Measurements from ENCODE around the gene LSG1. TPM values are rescaled to one million over a fixed set of nuclear protein-coding genes. Genes with fewer than 3 reads are reported as not detected.

LSG1 gene
- total RNA-seq, 3 donors from 2014 or later (not counting 1 experiment from before 2014, with no cell fraction given), result 56.4 to 67.6 (median 64.9) TPM

DNA sequence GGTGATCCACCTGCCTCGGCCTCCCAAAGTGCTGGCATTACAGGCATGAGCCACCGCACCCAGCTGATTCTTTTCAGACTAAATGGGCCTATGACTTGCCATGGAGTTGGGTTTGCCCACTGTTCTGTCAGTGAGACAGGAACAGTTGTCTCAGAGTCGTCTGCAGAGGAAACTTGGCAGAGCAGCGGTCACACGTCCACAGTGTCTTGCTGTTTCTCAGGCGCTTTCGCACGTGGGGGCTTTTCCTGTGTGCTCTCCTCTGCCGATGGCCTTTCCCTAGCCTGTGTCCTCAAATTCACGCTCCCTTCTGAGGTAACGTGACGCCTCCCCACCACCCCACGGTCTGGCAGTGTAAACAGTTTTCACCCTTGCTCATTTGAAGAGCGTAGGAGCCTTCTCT lies 50.0 kb downstream of the LSG1 start:
- Mint-ChIP-seq H3K9me3 (no peaks in the 10 kb centered on the region), H3K36me3 (no peaks in the 10 kb centered on the region), H3K27me3 (ENCODE audit: low read depth in 2 of 2) (no peaks in the 10 kb centered on the region), H3K4me1 (no peaks in the 10 kb centered on the region), H3K27ac (no peak overlapping the region), H3K4me3 (no peak overlapping the region)
- no peak for DNase-seq
- TF ChIP-seq, protein P1, sequence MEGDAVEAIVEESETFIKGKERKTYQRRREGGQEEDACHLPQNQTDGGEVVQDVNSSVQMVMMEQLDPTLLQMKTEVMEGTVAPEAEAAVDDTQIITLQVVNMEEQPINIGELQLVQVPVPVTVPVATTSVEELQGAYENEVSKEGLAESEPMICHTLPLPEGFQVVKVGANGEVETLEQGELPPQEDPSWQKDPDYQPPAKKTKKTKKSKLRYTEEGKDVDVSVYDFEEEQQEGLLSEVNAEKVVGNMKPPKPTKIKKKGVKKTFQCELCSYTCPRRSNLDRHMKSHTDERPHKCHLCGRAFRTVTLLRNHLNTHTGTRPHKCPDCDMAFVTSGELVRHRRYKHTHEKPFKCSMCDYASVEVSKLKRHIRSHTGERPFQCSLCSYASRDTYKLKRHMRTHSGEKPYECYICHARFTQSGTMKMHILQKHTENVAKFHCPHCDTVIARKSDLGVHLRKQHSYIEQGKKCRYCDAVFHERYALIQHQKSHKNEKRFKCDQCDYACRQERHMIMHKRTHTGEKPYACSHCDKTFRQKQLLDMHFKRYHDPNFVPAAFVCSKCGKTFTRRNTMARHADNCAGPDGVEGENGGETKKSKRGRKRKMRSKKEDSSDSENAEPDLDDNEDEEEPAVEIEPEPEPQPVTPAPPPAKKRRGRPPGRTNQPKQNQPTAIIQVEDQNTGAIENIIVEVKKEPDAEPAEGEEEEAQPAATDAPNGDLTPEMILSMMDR (IDR thresholded peaks at IDR 0.05), result no peak
- no peaks in the 10 kb centered on the region for H3K36me3 ChIP-seq (ENCODE audit: control insufficient read depth, insufficient read depth, low read length)
- H3K9me3 ChIP-seq (ENCODE audit: control insufficient read depth, insufficient read depth, low read length), result no peaks in the 10 kb centered on the region
- intact Hi-C loops (cut with micrococcal nuclease), result no loop called here
- no peak for ATAC-seq
- no peak overlapping the region for H3K27ac ChIP-seq (ENCODE audit: low read length)
- H3K4me1 ChIP-seq (ENCODE audit: control insufficient read depth, insufficient read depth, low read length), result no peaks in the 10 kb centered on the region
- H3K4me3 ChIP-seq (ENCODE audit: low read length), result no peak overlapping the region
- 89% methylated on average over 14 of the region's 14 CpGs for WGBS (ENCODE audit: insufficient coverage)
- H3K27me3 ChIP-seq (ENCODE audit: control insufficient read depth, insufficient read depth, low read length), result no peaks in the 10 kb centered on the region

GRCh38 chr3:194620196-194620595 lies 51.8 kb downstream of the LSG1 start:
- DNase-seq, result no peak
- Mint-ChIP-seq H3K4me1 (no peaks in the 10 kb centered on the region), H3K27ac (no peak overlapping the region), H3K27me3 (ENCODE audit: low read depth in 2 of 2) (no peaks in the 10 kb centered on the region), H3K36me3 (no peaks in the 10 kb centered on the region), H3K9me3 (no peaks in the 10 kb centered on the region), H3K4me3 (no peak overlapping the region)
- over 99% methylated on average over 7 of the region's 7 CpGs for WGBS (ENCODE audit: insufficient coverage)
- Histone ChIP-seq H3K27me3 (ENCODE audit: control insufficient read depth, insufficient read depth, low read length) (no peaks in the 10 kb centered on the region), H3K4me3 (ENCODE audit: low read length) (no peak overlapping the region), H3K4me1 (ENCODE audit: control insufficient read depth, insufficient read depth, low read length) (no peaks in the 10 kb centered on the region), H3K9me3 (ENCODE audit: control insufficient read depth, insufficient read depth, low read length) (no peaks in the 10 kb centered on the region), H3K36me3 (ENCODE audit: control insufficient read depth, insufficient read depth, low read length) (no peaks in the 10 kb centered on the region), H3K27ac (ENCODE audit: low read length) (no peak overlapping the region)
- ATAC-seq, result no peak
- intact Hi-C loops (cut with micrococcal nuclease), result no loop called here
- TF ChIP-seq, protein P1 (IDR thresholded peaks at IDR 0.05), result no peak

- no peaks in the 10 kb centered on the region for H3K27me3 ChIP-seq (ENCODE audit: control insufficient read depth, insufficient read depth, low read length)
- Mint-ChIP-seq H3K4me1 (no peaks in the 10 kb centered on the region), H3K27ac (no peak overlapping the region), H3K4me3 (no peak overlapping the region), H3K27me3 (ENCODE audit: low read depth in 2 of 2) (no peaks in the 10 kb centered on the region), H3K9me3 (no peaks in the 10 kb centered on the region), H3K36me3 (no peaks in the 10 kb centered on the region)
- no peaks in the 10 kb centered on the region for H3K4me1 ChIP-seq (ENCODE audit: control insufficient read depth, insufficient read depth, low read length)
- ATAC-seq (no peak), DNase-seq (no peak)
- TF ChIP-seq, protein P1 (IDR thresholded peaks at IDR 0.05), result no peak
- H3K4me3 ChIP-seq (ENCODE audit: low read length), result no peak overlapping the region
- no peak overlapping the region for H3K27ac ChIP-seq (ENCODE audit: low read length)
- WGBS (ENCODE audit: insufficient coverage), result 97% methylated on average over 9 of the region's 9 CpGs
- no peaks in the 10 kb centered on the region for H3K9me3 ChIP-seq (ENCODE audit: control insufficient read depth, insufficient read depth, low read length)
- no peaks in the 10 kb centered on the region for H3K36me3 ChIP-seq (ENCODE audit: control insufficient read depth, insufficient read depth, low read length)
- intact Hi-C loops (cut with micrococcal nuclease), result no loop called here
These were observed 52.2 kb downstream of the LSG1 start for GRCh38 chr3:194619741-194620140.

DNA sequence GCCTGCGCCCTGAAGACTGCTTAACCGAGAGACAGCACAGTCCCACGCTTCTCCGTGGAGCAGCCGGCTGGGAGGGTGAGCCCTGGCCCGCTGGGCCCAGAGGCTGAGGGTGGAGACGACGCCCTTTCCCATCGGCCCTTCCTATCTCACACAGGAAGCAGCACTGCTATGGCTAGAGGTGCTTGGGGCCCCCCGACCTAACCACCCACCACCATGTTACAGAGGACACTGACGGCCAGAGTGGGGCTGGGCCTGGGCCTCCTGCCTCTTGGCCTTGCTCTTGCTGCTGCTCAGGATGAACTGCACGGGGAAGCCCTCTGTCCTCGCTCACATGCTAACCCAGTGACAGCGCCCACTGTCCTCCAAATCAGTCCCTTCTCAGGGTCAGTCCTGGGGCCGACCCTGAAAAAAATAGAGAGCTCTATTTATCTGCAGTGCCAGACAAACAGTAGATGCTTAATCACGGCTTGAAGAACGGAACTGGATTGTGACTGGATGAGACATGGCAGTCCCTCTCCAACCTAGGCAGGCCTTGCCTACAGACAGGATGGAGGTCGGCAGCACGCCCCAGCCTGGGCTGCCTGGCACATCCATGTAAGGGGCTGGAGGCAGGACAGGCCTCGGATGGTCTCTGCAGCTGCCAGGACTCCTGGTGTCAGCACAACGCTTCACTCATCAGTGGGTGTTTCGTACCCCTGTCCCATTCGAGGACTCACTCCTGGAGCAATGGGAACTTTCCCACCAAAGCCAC lies 53.0 kb downstream of the LSG1 start:
- ATAC-seq, result no peak
- no peak for DNase-seq
- WGBS (ENCODE audit: insufficient coverage), result 84% methylated on average over 23 of the region's 23 CpGs
- Histone ChIP-seq H3K27me3 (ENCODE audit: control insufficient read depth, insufficient read depth, low read length) (no peaks in the 10 kb centered on the region), H3K27ac (ENCODE audit: low read length) (no peak overlapping the region), H3K4me3 (ENCODE audit: low read length) (no peak overlapping the region), H3K4me1 (ENCODE audit: control insufficient read depth, insufficient read depth, low read length) (no peaks in the 10 kb centered on the region), H3K9me3 (ENCODE audit: control insufficient read depth, insufficient read depth, low read length) (no peaks in the 10 kb centered on the region), H3K36me3 (ENCODE audit: control insufficient read depth, insufficient read depth, low read length) (no peaks in the 10 kb centered on the region)
- Mint-ChIP-seq H3K27ac (no peak overlapping the region), H3K27me3 (ENCODE audit: low read depth in 2 of 2) (no peaks in the 10 kb centered on the region), H3K4me3 (no peak overlapping the region), H3K36me3 (no peaks in the 10 kb centered on the region), H3K9me3 (no peaks in the 10 kb centered on the region), H3K4me1 (no peaks in the 10 kb centered on the region)
- intact Hi-C loops (cut with micrococcal nuclease), result no loop called here
- TF ChIP-seq, protein P1 (IDR thresholded peaks at IDR 0.05), result no peak

Measured in natural killer cell (primary cell).